ENCODE results near the gene SPATA32. TPM values are rescaled to one million over a fixed set of nuclear protein-coding genes. Genes with fewer than 3 reads are reported as not detected.
"Not testable (repeated sequence)": the region's sequence is repeated elsewhere in the genome, so short reads cannot be mapped to it uniquely, and the experiment has no call there.

SPATA32 gene
- 0.10 TPM in 1 of 2 replicates, not detected in the other for total RNA-seq

GRCh38 chr17:45261577-45262515 is at the start of gene SPATA32:
Gene SPATA32 (minus strand): TSS chr17:45262094. CDS start chr17:45262016, 78 bp downstream.
- DNase-seq (ENCODE audit: low read depth) = no peak

GRCh38 chr17:45311401-45311759 is 49.5 kb upstream of the SPATA32 start:
- no peak for DNase-seq (ENCODE audit: low read depth)

GRCh38 chr17:45310380-45311324 is 48.8 kb upstream of the SPATA32 start:
- DNase-seq (ENCODE audit: low read depth) = no peak

- no peak for DNase-seq (ENCODE audit: low read depth)
These were observed 47.5 kb upstream of the SPATA32 start for GRCh38 chr17:45309400-45309799.

- no peak for DNase-seq (ENCODE audit: low read depth)
These were observed 46.9 kb upstream of the SPATA32 start for GRCh38 chr17:45308840-45309239.

GRCh38 chr17:45308016-45308365 is 46.1 kb upstream of the SPATA32 start:
- DNase-seq (ENCODE audit: low read depth) = no peak

GRCh38 chr17:45307290-45308015 is 45.6 kb upstream of the SPATA32 start:
- peak; percentile 92 for DNase-seq (ENCODE audit: low read depth)

- no peak for DNase-seq (ENCODE audit: low read depth)
These were observed 44.7 kb upstream of the SPATA32 start for GRCh38 chr17:45306623-45307022.

- no peak for DNase-seq (ENCODE audit: low read depth)
These were observed 44.2 kb upstream of the SPATA32 start for GRCh38 chr17:45306094-45306493.

- no peak for DNase-seq (ENCODE audit: low read depth)
These were observed 43.7 kb upstream of the SPATA32 start for GRCh38 chr17:45305530-45306087.

- no peak for DNase-seq (ENCODE audit: low read depth)
These were observed 40.8 kb upstream of the SPATA32 start for GRCh38 chr17:45302649-45303173.

GRCh38 chr17:45302220-45302619 is 40.3 kb upstream of the SPATA32 start:
- not testable (repeated sequence) for DNase-seq (ENCODE audit: low read depth)

GRCh38 chr17:45301674-45302073 is 39.8 kb upstream of the SPATA32 start:
- DNase-seq (ENCODE audit: low read depth) = no peak

- DNase-seq (ENCODE audit: low read depth) = no peak
These were observed 38.3 kb upstream of the SPATA32 start for GRCh38 chr17:45300060-45300751.

- no peak for DNase-seq (ENCODE audit: low read depth)
These were observed 37.5 kb upstream of the SPATA32 start for GRCh38 chr17:45299361-45299760.

- DNase-seq (ENCODE audit: low read depth) = no peak
These were observed 36.8 kb upstream of the SPATA32 start for GRCh38 chr17:45298546-45299285.

- no peak for DNase-seq (ENCODE audit: low read depth)
These were observed 34.9 kb upstream of the SPATA32 start for GRCh38 chr17:45296833-45297124.

GRCh38 chr17:45296003-45296832 is 34.3 kb upstream of the SPATA32 start:
- DNase-seq (ENCODE audit: low read depth) = peak; percentile 77

- DNase-seq (ENCODE audit: low read depth) = peak; percentile 60
These were observed 32.6 kb upstream of the SPATA32 start for GRCh38 chr17:45294506-45294905.

Data from renal cortical epithelial cell (primary cell).